ENCODE data around the gene C2CD4D. TPM values are rescaled to one million over a fixed set of nuclear protein-coding genes. Genes with fewer than 3 reads are reported as not detected.
"Not testable (repeated sequence)": the region's sequence is repeated elsewhere in the genome, so short reads cannot be mapped to it uniquely, and the experiment has no call there.

The C2CD4D gene
- total RNA-seq, 1 donor from 2014 or later: not detected

DNA sequence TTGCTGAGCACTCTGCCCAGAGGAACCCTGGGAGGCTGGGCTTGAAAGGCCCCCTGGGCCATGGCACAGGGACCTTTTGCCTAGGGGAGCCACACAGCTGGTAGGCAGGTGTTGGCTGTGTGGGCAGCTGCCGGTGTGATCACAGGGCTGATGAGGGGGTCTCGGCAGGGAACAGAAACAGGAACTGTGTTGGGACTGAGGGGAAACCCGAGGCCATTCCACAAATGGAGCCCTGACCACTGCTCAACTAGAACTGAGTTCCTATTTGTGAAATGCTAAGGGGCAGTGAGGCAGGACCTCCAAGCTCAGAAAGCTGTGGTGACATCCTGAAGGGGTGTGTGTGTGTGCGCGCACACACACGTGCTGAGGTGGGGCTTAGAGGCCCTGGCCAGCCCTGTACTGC is 20.3 kb upstream of the C2CD4D start:
- TF ChIP-seq, protein P1, sequence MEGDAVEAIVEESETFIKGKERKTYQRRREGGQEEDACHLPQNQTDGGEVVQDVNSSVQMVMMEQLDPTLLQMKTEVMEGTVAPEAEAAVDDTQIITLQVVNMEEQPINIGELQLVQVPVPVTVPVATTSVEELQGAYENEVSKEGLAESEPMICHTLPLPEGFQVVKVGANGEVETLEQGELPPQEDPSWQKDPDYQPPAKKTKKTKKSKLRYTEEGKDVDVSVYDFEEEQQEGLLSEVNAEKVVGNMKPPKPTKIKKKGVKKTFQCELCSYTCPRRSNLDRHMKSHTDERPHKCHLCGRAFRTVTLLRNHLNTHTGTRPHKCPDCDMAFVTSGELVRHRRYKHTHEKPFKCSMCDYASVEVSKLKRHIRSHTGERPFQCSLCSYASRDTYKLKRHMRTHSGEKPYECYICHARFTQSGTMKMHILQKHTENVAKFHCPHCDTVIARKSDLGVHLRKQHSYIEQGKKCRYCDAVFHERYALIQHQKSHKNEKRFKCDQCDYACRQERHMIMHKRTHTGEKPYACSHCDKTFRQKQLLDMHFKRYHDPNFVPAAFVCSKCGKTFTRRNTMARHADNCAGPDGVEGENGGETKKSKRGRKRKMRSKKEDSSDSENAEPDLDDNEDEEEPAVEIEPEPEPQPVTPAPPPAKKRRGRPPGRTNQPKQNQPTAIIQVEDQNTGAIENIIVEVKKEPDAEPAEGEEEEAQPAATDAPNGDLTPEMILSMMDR (IDR thresholded peaks at IDR 0.05): no peak
- H3K4me3 ChIP-seq: no peak overlapping the region
- peaks cover 0 to 2% of the 10 kb centered on the region in 2 donors for H3K4me1 ChIP-seq
- H3K27me3 ChIP-seq: no peaks in the 10 kb centered on the region
- no peak overlapping the region for H3K27ac ChIP-seq
- intact Hi-C loops (cut with DNase I): no loop called here
- H3K9me3 ChIP-seq: no peaks in the 10 kb centered on the region
- DNase-seq (ENCODE audit: low spot score in 2 of 2): no peak
- H3K36me3 ChIP-seq: no peaks in the 10 kb centered on the region

DNA sequence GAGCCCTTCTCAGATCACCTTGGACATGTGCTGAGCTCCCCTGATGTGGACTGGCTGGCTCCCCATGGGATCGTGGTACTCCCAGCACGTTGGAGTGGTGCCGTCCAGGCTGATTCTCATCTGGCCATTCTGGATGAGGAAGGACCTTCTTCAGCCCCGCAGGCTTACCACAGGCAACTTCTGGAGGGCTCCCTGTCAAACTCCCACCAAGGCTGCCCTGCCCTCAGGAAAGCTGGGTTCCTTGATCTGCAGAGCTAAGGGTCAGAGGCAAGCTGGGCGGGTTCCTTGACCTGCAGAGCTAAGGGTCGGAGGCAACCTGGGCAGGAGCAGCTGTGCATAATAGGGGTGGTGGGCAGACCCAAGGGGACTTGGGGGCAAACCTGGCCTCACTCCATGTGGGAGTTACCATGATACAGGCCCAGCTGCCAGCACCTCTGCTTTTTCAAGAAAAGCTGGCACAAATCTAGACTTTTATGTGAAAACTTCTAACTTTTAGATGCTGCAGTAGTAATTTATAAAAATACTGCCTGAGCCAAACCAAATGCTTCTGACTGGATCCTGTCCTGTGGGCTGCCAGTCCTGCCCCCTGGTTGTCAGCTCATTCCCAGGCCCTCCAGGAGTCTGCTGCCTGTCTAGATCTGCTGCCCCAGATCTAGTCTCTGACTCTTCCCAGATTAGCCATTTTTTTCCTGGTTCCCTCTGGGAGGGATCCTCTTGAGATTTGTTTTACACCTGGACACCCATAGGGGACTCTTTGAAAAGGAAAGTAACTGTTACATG is 19.5 kb upstream of the C2CD4D start:
- Histone ChIP-seq H3K9me3 (no peaks in the 10 kb centered on the region), H3K27ac (no peak overlapping the region), H3K4me3 (no peak overlapping the region), H3K4me1 (peaks cover 0 to 2% of the 10 kb centered on the region in 2 donors), H3K27me3 (no peaks in the 10 kb centered on the region), H3K36me3 (no peaks in the 10 kb centered on the region)
- intact Hi-C loops (cut with DNase I): no loop called here
- no peak for DNase-seq (ENCODE audit: low spot score in 2 of 2)
- TF ChIP-seq, protein P1 (IDR thresholded peaks at IDR 0.05): no peak

DNA sequence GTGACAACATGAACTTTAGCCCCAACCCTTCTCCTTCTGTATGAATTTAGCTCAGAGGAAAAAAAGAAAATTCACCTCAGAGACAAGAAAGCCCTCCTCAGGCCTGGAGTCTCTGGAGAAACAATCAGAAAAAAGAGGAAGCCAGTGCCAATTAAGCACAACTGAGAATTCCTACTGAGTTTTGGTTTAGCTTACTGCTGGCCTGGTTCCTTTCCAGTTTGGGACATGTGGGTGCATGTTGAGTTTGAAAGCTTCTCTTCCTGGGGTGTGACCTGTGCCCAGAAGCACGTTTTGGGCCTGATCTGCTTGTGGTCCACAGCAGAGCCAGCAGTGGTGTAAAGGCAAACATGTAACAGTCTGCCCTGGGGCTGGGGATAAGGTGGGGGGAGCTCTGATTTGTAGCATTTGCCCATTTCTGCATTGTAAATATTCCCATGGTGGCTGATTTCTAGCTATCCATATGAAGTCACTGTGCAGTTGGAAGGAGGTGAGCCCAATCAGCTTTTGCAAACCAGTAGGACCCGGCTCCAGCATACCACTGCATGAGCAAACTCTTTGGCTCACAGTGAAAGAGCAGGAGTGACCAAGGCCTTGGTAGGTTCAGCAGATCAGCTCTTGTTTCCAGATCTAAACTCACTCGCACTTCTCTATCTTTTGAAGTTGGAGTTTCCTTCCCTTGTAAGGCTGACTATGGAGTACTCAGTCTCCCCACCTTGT is 18.6 kb upstream of the C2CD4D start:
- H3K4me3 ChIP-seq: no peak overlapping the region
- H3K9me3 ChIP-seq: no peaks in the 10 kb centered on the region
- intact Hi-C loops (cut with DNase I): no loop called here
- no peak for DNase-seq (ENCODE audit: low spot score in 2 of 2)
- TF ChIP-seq, protein P1 (IDR thresholded peaks at IDR 0.05): no peak
- no peaks in the 10 kb centered on the region for H3K36me3 ChIP-seq
- H3K4me1 ChIP-seq: peaks cover 0 to 2% of the 10 kb centered on the region in 2 donors
- H3K27me3 ChIP-seq: no peaks in the 10 kb centered on the region
- no peak overlapping the region for H3K27ac ChIP-seq

DNA sequence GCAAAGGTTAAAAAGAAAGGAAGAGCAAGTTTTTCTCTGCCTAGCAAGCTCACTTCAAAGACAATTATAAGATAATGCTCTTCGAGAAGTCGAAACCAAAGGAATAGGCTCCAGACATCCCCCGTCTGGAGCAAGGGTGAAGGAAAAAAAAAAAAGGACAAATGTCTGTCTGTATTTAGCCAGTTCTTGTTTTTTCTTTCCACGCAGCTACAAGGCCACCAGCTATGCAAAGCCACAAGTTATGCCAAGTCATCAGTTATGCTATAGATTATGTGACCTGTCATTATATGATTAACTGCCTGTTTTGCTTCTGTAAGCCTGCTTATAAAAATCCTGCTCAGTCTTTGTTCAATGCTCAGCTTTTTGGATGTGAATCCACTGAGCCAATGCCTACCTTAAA is 16.3 kb upstream of the C2CD4D start:
- Histone ChIP-seq H3K36me3 (no peaks in the 10 kb centered on the region), H3K4me3 (no peak overlapping the region), H3K27ac (peak overlapping the region in 1 of 2 donors; percentile 32), H3K4me1 (peaks cover 0 to 2% of the 10 kb centered on the region in 2 donors), H3K9me3 (no peaks in the 10 kb centered on the region), H3K27me3 (no peaks in the 10 kb centered on the region)
- DNase-seq (ENCODE audit: low spot score in 2 of 2): no peak
- intact Hi-C loops (cut with DNase I): no loop called here
- TF ChIP-seq, protein P1 (IDR thresholded peaks at IDR 0.05): no peak

DNA sequence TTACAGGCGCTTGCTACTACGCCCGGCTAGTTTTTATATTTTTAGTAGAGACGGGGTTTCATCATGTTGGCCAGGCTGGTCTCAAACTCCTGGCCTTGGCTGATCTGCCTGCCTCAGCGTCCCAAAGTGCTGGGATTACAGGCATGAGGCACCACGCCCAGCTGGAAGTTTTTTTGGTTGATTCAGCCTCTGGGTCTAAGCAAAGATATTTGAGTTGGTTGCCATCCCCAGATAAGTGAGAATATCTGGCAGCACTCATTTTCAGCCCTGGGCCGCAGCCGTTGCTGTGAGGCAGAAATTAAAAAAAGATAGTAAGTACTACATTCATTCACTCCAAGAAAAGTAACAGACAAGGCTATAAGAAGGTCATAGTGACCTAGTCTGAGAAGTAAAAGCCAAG is 15.9 kb upstream of the C2CD4D start:
- H3K4me3 ChIP-seq; H3K4me1 ChIP-seq; intact Hi-C loops (cut with DNase I); DNase-seq (ENCODE audit: low spot score in 2 of 2); H3K9me3 ChIP-seq; H3K27me3 ChIP-seq; H3K36me3 ChIP-seq: not testable (repeated sequence)
- H3K27ac ChIP-seq: peak overlapping the region in 1 of 2 donors; percentile 32

DNA sequence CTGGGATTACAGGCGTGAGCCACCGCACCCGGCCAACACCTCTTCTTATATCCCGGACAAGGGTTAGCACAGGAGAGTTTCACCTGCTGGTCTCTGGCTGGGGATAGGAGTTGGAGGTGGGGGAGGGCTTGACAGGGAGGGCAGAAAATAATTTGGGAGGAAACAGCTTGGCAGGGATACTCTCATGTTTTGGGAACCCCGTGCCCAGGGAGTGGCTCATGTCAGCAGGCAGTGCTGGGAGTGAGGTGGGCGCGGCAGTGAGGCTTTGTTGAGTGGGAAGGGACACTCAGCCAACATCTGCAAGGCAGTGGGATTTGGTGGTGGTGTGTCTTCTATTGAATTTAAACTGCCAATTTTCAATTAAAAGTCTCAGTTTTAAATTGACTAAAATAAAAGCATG is 15.0 kb upstream of the C2CD4D start:
- Histone ChIP-seq H3K4me3 (no peak overlapping the region), H3K27ac (no peak overlapping the region), H3K9me3 (no peaks in the 10 kb centered on the region), H3K27me3 (no peaks in the 10 kb centered on the region), H3K36me3 (no peaks in the 10 kb centered on the region), H3K4me1 (peaks cover 0 to 2% of the 10 kb centered on the region in 2 donors)
- TF ChIP-seq, protein P1 (IDR thresholded peaks at IDR 0.05): no peak
- intact Hi-C loops (cut with DNase I): no loop called here
- DNase-seq (ENCODE audit: low spot score in 2 of 2): no peak
